A673 (cell line): ENCODE measurements around the gene ZBTB22. TPM values are rescaled to one million over a fixed set of nuclear protein-coding genes. Genes with fewer than 3 reads are reported as not detected.

ENCODE experiments used
- BruUV-seq: library from RNA; stranded (reverse); fragments of 400-500 nt; replicated peaks from 2 replicates; lab custom pipeline; 2021; lab: Mats Ljungman, UMichigan
- CTCF ChIA-PET: fragments of 300-600 bp; sonication (Branson Sonifier 250); formaldehyde crosslinking; loops from one replicate; lab custom pipeline; 2022; ENCODE audit warnings: antibody characterized with exemption; lab: Charles Lee
- POLR2A ChIA-PET: fragments of 300-600 bp; sonication (Branson Sonifier 250); formaldehyde crosslinking; loops from one replicate; lab custom pipeline; 2022; ENCODE audit warnings: antibody characterized with exemption; ENCODE audit not compliant: low non-redundant PET; lab: Charles Lee
- DNase-seq: peaks from one replicate; pipeline ENCODE4 v3.0.0-alpha.2; 2015; ENCODE audit warnings: low spot score
- H3K27ac ChIP-seq: fragments of 200-600 bp; sonication (generic); 2 replicates; pipeline ENCODE4 v1.5.1; 2016; ENCODE audit warnings: mixed run types, low read depth, mild to moderate bottlenecking, mixed read lengths, antibody characterized with exemption, low read length; ENCODE audit not compliant: poor library complexity, severe bottlenecking
- H3K27me3 ChIP-seq: fragments of 200-600 bp; sonication (generic); replicated peaks from 2 replicates; pipeline ENCODE4 v1.6.1; 2017; ENCODE audit warnings: mixed run types, low read depth, mild to moderate bottlenecking, mixed read lengths, antibody characterized with exemption, low read length; ENCODE audit not compliant: insufficient read depth, poor library complexity
- H3K36me3 ChIP-seq: fragments of 200-600 bp; sonication (generic); 2 replicates; pipeline ENCODE4 v1.6.1; 2016; ENCODE audit warnings: mixed run types, mild to moderate bottlenecking, mixed read lengths, antibody characterized with exemption, low read length; ENCODE audit not compliant: insufficient read depth, poor library complexity, severe bottlenecking
- H3K4me1 ChIP-seq: fragments of 200-600 bp; sonication (generic); 2 replicates; pipeline ENCODE4 v1.6.1; 2017; ENCODE audit warnings: mixed run types, mild to moderate bottlenecking, mixed read lengths, antibody characterized with exemption, low read length; ENCODE audit not compliant: insufficient read depth, poor library complexity, severe bottlenecking
- H3K4me3 ChIP-seq: fragments of 200-600 bp; sonication (generic); 2 replicates; pipeline ENCODE4 v1.5.1; 2016; ENCODE audit warnings: low read depth, mixed run types, mild to moderate bottlenecking, mixed read lengths, low read length; ENCODE audit not compliant: poor library complexity, severe bottlenecking
- H3K9me3 ChIP-seq: fragments of 200-600 bp; sonication (generic); 2 replicates; pipeline ENCODE4 v1.6.1; 2016; ENCODE audit warnings: mixed run types, low read depth, mild to moderate bottlenecking, mixed read lengths, antibody characterized with exemption, low read length; ENCODE audit not compliant: poor library complexity, severe bottlenecking
- CTCF ChIP-seq: fragments of 300-800, 200-600 bp; sonication (generic); conservative IDR thresholded peaks from 2 replicates; pipeline ENCODE4 v1.5.1; 2017; ENCODE audit warnings: low read depth, mild to moderate bottlenecking, antibody characterized with exemption, low read length, moderate library complexity, mixed read lengths
- EZH2 ChIP-seq: fragments of 200-600 bp; sonication (generic); IDR thresholded peaks from 2 replicates; pipeline ENCODE4 v1.6.1; 2017; ENCODE audit warnings: borderline replicate concordance, low read depth, mild to moderate bottlenecking, mixed read lengths, antibody characterized with exemption, low read length; ENCODE audit not compliant: poor library complexity, severe bottlenecking
- intact Hi-C: fragments of 100-400 bp; cut with micrococcal nuclease; formaldehyde crosslinking; loops from one replicate; pipeline ENCODE4 v1.10.0; 2022; ENCODE audit not compliant: unreplicated experiment
- microRNA-seq: library from miRNA; unstranded; fragments of <30 nt; microRNA quantifications from one replicate; pipeline ENCODE4 v1.2.0, GENCODE V29; 2021
- total RNA-seq: library from RNA; stranded (reverse); gene quantifications from 2 replicates; pipeline ENCODE4 v1.2.3, GENCODE V29; 2021

ZBTB22 gene
- total RNA-seq, 1 experiment from 2014 or later, result 11.3 TPM

GRCh38 chr6:33271468-33272274, 45.9 kb downstream of the ZBTB22 start, which contains the start of the genes RPS18 and VPS52:
TSS of gene RPS18 (plus strand) at chr6:33272075. CDS start at chr6:33272120, 45 bp downstream.
TSS of gene VPS52 (minus strand) at chr6:33271876. CDS start at chr6:33271675, 201 bp downstream.
- Histone ChIP-seq H3K27ac (peak within 1 kb of the TSS; percentile 99), H3K4me3 (peak within 1 kb of the TSS; percentile 68), H3K36me3 (peaks cover 67% of the 10 kb centered on the region), H3K4me1 (peaks cover 36% of the 10 kb centered on the region), H3K27me3 (no peaks in the 10 kb centered on the region), H3K9me3 (no peaks in the 10 kb centered on the region)
- ChIA-PET POLR2A (interaction anchor here (0.6 to 1.0 kb wide), 3 partner anchors 17 to 300 kb away, joined by 3 to 4 read pairs (median 4); partner anchors contain the start of genes WDR46 and ZBTB22), CTCF (no interaction called here)
- DNase-seq, result peak; percentile 99
- TF ChIP-seq EZH2 (no peak), CTCF (no peak)
- BruUV-seq, result no TSS peak
- intact Hi-C loops, result no loop called here

GRCh38 chr6:33271117-33271467, 46.5 kb downstream of the ZBTB22 start:
- peaks cover 67% of the 10 kb centered on the region for H3K36me3 ChIP-seq
- no peaks in the 10 kb centered on the region for H3K27me3 ChIP-seq
- H3K9me3 ChIP-seq, result no peaks in the 10 kb centered on the region
- DNase-seq, result no peak
- ChIA-PET CTCF (no interaction called here), POLR2A (interaction anchor here (0.8 to 1.0 kb wide), 2 partner anchors 18 to 47 kb away, joined by 3 to 4 read pairs; partner anchors contain the start of genes WDR46 and ZBTB22)
- intact Hi-C loops, result no loop called here
- TF ChIP-seq EZH2 (no peak), CTCF (no peak)
- peaks cover 31% of the 10 kb centered on the region for H3K4me1 ChIP-seq
- peak overlapping the region; percentile 68 for H3K4me3 ChIP-seq
- BruUV-seq, result TSS peak; percentile 82
- H3K27ac ChIP-seq, result peak overlapping the region; percentile 99

Small RNA genes lying within 50 kb of the gene (microRNA-seq; reads per million reads assigned to microRNA genes)
- gene MIR6834 (not detected), gene MIR6873 (not detected)

Other genes starting within 250 kb of the ZBTB22 start
- gene HLA-DPA1, start 244.1 kb downstream of the ZBTB22 start, total RNA-seq, result 0.35 and 0.43 TPM in 2 replicates
- 2.3 and 2.7 TPM in 2 replicates for gene HLA-DPB1, start 241.8 kb downstream of the ZBTB22 start, total RNA-seq
- gene COL11A2, start 125.3 kb downstream of the ZBTB22 start, total RNA-seq, result 1.6 and 1.9 TPM in 2 replicates
- gene RXRB, start 117.1 kb downstream of the ZBTB22 start, total RNA-seq, result 42.7 and 43.6 TPM in 2 replicates
- gene SLC39A7, start 116.9 kb downstream of the ZBTB22 start, total RNA-seq, result 119 and 124 TPM in 2 replicates
- 5.9 and 11.0 TPM in 2 replicates for gene HSD17B8, start 113.1 kb downstream of the ZBTB22 start, total RNA-seq
- 43.3 and 47.5 TPM in 2 replicates for gene RING1, start 109.2 kb downstream of the ZBTB22 start, total RNA-seq
- gene VPS52, start 45.9 kb downstream of the ZBTB22 start, total RNA-seq, result 58.2 and 60.8 TPM in 2 replicates
- 1,781 and 1,852 TPM in 2 replicates for gene RPS18, start 45.7 kb downstream of the ZBTB22 start, total RNA-seq
- 4.0 TPM in 2 replicates for gene B3GALT4, start 40.6 kb downstream of the ZBTB22 start, total RNA-seq
- 85.1 and 97.9 TPM in 2 replicates for gene WDR46, start 28.5 kb downstream of the ZBTB22 start, total RNA-seq
- 70.0 and 83.4 TPM in 2 replicates for gene PFDN6, start 28.1 kb downstream of the ZBTB22 start, total RNA-seq
- 48.8 and 50.4 TPM in 2 replicates for gene RGL2, start 18.8 kb downstream of the ZBTB22 start, total RNA-seq
- gene TAPBP, start 3.7 kb downstream of the ZBTB22 start, total RNA-seq, result 83.2 and 87.8 TPM in 2 replicates
- 87.1 and 90.1 TPM in 2 replicates for gene DAXX, start 5.2 kb upstream of the ZBTB22 start, total RNA-seq
- 123 and 133 TPM in 2 replicates for gene KIFC1, start 74.1 kb upstream of the ZBTB22 start, total RNA-seq
- gene PHF1, start 93.3 kb upstream of the ZBTB22 start, total RNA-seq, result 53.5 and 56.1 TPM in 2 replicates
- 221 and 223 TPM in 2 replicates for gene CUTA, start 100.4 kb upstream of the ZBTB22 start, total RNA-seq
- gene SYNGAP1, start 102.3 kb upstream of the ZBTB22 start, total RNA-seq, result 77.6 and 78.5 TPM in 2 replicates
- 14.6 and 16.9 TPM in 2 replicates for gene ZBTB9, start 136.8 kb upstream of the ZBTB22 start, total RNA-seq